Tibial nerve (tissue), 4 donors: ENCODE data around the gene RPS23. TPM values are rescaled to one million over a fixed set of nuclear protein-coding genes. Genes with fewer than 3 reads are reported as not detected.

ENCODE experiments used
- DNase-seq, 2 donors: peaks; one replicate each; pipeline ENCODE4 v3.0.0-alpha.2; 2019; ENCODE audit warnings: low spot score in 2 of 2
- H3K27ac ChIP-seq, 4 donors: fragments of 200-600 bp; sonication (generic) in 3 of 4; one replicate each; pipeline ENCODE4 v1.5.1; 2017 to 2019; ENCODE audit warnings: mild to moderate bottlenecking in 1 of 4
- H3K27me3 ChIP-seq, 2 donors: fragments of 200-600 bp; sonication (generic) in 1 of 2; one replicate each; pipeline versions ENCODE4 v1.5.1 to v1.6.0; 2017 to 2019
- H3K36me3 ChIP-seq, 3 donors: fragments of 200-600 bp; sonication (generic); one replicate each; pipeline ENCODE4 v1.5.1; 2018 to 2019
- H3K4me1 ChIP-seq, 4 donors: fragments of 200-600 bp; sonication (generic) in 3 of 4; one replicate each; pipeline ENCODE4 v1.5.1; 2017 to 2019
- H3K4me3 ChIP-seq, 4 donors: fragments of 200-600 bp; sonication (generic) in 3 of 4; one replicate each; pipeline ENCODE4 v1.5.1; 2017 to 2019; ENCODE audit warnings: mild to moderate bottlenecking in 1 of 4, moderate library complexity in 1 of 4
- H3K9me3 ChIP-seq, 4 donors: fragments of 200-600 bp; sonication (generic) in 3 of 4; one replicate each; pipeline ENCODE4 v1.5.1; 2017 to 2019
- EP300 ChIP-seq, 2 donors: sonication (generic); formaldehyde crosslinking; IDR thresholded peaks; one replicate each; pipeline ENCODE4 v1.6.1; 2017; ENCODE audit warnings: antibody characterized with exemption in 2 of 2, mild to moderate bottlenecking in 1 of 2
- POLR2A ChIP-seq, 2 donors: fragments of 450-650 bp; IDR thresholded peaks; one replicate each; pipeline ENCODE4 v1.6.1; 2017; ENCODE audit warnings: antibody characterized with exemption in 2 of 2, mild to moderate bottlenecking in 2 of 2, moderate library complexity in 2 of 2
- WGBS, 2 donors: methylation state at CpG; one replicate each; pipeline ENCODE4 v1.1.5; 2018; 5-methylcytosine and 5-hydroxymethylcytosine counted together
- small RNA-seq: library from RNA; depleted of rRNA; stranded (forward); fragments of <200 nt; gene quantifications from one replicate; pipeline ENCODE3, GENCODE V24; 2016
- total RNA-seq, 4 donors: library from RNA; depleted of rRNA; stranded (reverse); fragments of >200 nt; gene quantifications; one replicate each; pipeline ENCODE4 v1.1.0, GENCODE V29; 2016
- TF ChIP-seq, protein P1 (sequence below), 5 experiments: fragments of 200-600 bp in 3 of 5; fragments of 450-650 bp in 2 of 5; sonication (generic) in 3 of 5; IDR thresholded peaks; one replicate each; pipeline ENCODE4 v1.5.1; 2016 to 2019; ENCODE audit warnings: antibody characterized with exemption in 5 of 5, mild to moderate bottlenecking in 3 of 5, moderate library complexity in 2 of 5

RPS23 gene
- total RNA-seq, 4 donors from 2014 or later = 1,823 to 2,213 (median 2,095) TPM

- DNase-seq = peak; percentile 17 to 84
- Histone ChIP-seq H3K4me3 (no peak overlapping the region), H3K9me3 (no peaks in the 10 kb centered on the region), H3K27ac (no peak overlapping the region), H3K27me3 (no peaks in the 10 kb centered on the region), H3K36me3 (no peaks in the 10 kb centered on the region), H3K4me1 (no peaks in the 10 kb centered on the region)
- TF ChIP-seq, protein P1, sequence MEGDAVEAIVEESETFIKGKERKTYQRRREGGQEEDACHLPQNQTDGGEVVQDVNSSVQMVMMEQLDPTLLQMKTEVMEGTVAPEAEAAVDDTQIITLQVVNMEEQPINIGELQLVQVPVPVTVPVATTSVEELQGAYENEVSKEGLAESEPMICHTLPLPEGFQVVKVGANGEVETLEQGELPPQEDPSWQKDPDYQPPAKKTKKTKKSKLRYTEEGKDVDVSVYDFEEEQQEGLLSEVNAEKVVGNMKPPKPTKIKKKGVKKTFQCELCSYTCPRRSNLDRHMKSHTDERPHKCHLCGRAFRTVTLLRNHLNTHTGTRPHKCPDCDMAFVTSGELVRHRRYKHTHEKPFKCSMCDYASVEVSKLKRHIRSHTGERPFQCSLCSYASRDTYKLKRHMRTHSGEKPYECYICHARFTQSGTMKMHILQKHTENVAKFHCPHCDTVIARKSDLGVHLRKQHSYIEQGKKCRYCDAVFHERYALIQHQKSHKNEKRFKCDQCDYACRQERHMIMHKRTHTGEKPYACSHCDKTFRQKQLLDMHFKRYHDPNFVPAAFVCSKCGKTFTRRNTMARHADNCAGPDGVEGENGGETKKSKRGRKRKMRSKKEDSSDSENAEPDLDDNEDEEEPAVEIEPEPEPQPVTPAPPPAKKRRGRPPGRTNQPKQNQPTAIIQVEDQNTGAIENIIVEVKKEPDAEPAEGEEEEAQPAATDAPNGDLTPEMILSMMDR (IDR thresholded peaks at IDR 0.05) = peak; percentile 60 to 86 (median 74)
- TF ChIP-seq POLR2A (IDR thresholded peaks at IDR 0.05) (no peak), EP300 (IDR thresholded peaks at IDR 0.05) (peak in 1 of 2 donors; percentile 7)
- WGBS, 2 donors = 24 to 25% methylated on average over 7 of the region's 7 CpGs
Measured at GRCh38 chr5:82225525-82226172, 52.5 kb downstream of the RPS23 start.

Small RNA genes lying within 50 kb of the gene (small RNA-seq; reads per million reads assigned to genes)
- gene AC010598.1 = not detected
